NB4 (cell line): ENCODE results near the gene IDI2.

ENCODE experiments used
- DNase-seq: peaks from one replicate; pipeline ENCODE4 v3.0.0; 2010; ENCODE audit warnings: low read depth
- H3K4me3 ChIP-seq: one replicate; pipeline ENCODE4 v1.5.1; 2011; ENCODE audit warnings: mild to moderate bottlenecking, low read depth, low read length, moderate library complexity
- CTCF ChIP-seq: IDR thresholded peaks from one replicate; pipeline ENCODE4 v1.5.1; 2012; ENCODE audit warnings: low read depth, low read length
- MAX ChIP-seq: IDR thresholded peaks from 2 replicates; pipeline ENCODE4 v1.6.1; 2011; ENCODE audit warnings: low read depth, low read length
- MYC ChIP-seq: IDR thresholded peaks from 2 replicates; pipeline ENCODE4 v1.6.1; 2011; ENCODE audit warnings: low read depth, low read length
- POLR2A ChIP-seq: IDR thresholded peaks from 2 replicates; pipeline ENCODE4 v1.6.1; 2011; ENCODE audit warnings: mild to moderate bottlenecking; ENCODE audit not compliant: insufficient read length; ENCODE audit errors: extremely low read depth

IDI2 gene

GRCh38 chr10:1064964-1065247, 39.2 kb upstream of the IDI2 start:
- DNase-seq, result no peak

DNA sequence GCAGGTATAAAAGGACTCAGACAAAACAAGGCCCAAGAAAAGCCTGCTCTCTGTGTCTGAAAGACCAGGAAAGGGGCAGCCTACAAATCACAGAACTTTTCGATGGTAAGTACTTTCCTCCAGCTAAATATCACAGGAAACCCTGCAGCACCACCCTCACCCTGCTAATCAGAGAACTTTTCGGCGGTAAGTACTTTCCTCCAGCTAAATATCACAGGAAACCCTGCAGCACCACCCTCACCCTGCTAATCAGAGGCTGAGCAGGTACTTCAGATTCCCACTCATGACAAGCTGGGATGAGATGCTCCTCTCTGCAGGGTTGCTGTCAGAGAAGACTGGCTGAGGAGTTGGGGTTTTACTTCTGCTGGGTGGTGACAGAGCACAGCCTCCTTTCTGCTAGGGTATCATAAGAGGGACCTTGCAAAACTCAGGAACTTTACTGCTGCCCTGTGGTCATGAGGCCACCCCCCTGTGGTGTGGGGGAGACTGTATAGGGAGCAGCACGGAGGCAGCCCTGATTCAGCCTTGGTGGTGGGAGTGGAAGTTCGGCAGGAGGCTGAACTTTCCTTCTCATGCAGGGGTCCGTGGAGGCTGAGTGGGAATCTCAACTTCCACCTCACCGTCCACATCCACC, 37.7 kb upstream of the IDI2 start:
- peak; percentile 82 for DNase-seq
- TF ChIP-seq MAX (no peak), MYC (no peak), POLR2A (no peak), CTCF (no peak)
- no peak overlapping the region for H3K4me3 ChIP-seq

More at GRCh38 chr10:1064964-1065247, 39.2 kb upstream of the IDI2 start:
- TF ChIP-seq POLR2A, result no peak
- TF ChIP-seq CTCF, result no peak
- TF ChIP-seq MYC, result no peak
- no peak for TF ChIP-seq MAX
- no peak overlapping the region for H3K4me3 ChIP-seq

DNA sequence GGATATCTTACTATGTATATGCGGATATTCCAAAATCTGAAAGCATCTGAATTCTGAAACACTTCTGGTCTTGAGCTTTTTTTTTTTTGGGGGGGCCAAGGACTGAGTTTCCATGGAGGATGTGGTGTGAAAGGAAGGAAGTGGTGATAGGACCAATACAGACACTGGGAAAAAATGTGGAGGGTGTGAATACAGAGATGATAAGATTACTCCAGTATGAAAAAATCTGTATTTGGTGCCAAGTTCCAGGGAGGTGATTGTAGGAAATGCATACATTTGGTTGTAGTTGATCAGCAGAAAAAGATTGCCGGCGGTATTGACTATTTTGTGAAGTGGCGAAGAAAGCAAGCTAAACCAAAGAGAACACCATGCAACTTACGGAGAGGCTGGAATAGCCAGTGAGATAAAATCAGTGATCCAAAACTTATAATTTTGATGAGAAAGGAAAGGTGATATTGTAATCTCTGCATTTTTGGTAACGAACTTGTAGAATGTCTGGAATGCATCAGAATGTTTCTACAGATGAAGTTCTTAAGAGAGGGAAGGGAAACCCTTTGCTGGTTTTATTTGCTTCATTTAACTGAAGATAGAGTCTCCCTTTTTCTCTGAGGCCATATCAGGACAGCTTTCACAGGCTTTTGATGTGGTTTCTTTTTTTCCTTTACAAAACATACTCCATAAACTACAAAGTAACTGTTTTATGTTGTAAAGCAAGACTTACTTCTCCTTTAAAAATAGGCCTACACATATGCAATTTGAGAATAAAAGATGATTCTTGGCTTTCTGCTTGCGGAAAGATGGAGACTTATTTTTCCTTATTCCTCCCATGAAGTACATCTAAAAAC, 36.5 kb upstream of the IDI2 start:
- no peak for DNase-seq
- no peak overlapping the region for H3K4me3 ChIP-seq
- TF ChIP-seq MYC (no peak), MAX (no peak), POLR2A (no peak)

- no peak for DNase-seq
- no peak overlapping the region for H3K4me3 ChIP-seq
- TF ChIP-seq MYC, result no peak
- TF ChIP-seq MAX, result no peak
- TF ChIP-seq CTCF, result no peak
- TF ChIP-seq POLR2A, result no peak
Measured at GRCh38 chr10:1059902-1060301, 34.2 kb upstream of the IDI2 start.

DNA sequence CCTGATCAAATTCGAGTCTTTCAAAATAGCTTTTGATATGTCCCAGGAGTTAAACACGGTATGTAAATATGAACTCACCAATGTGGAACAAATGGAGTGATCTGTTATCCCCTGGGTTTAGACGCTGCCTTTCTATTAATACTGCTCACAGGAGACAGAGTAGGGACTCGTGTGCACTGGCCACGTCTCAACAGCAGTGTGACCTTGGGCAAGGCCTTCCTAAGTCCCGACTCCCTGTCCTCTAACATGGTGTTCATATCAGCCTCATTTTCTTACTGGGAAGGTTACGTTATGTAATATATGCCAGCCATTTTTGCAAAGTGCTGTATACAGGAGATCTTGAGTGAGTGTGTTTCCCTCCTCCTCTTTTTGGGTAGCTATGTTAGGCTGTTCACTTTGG, 32.4 kb upstream of the IDI2 start:
- no peak for DNase-seq
- H3K4me3 ChIP-seq, result peak overlapping the region; percentile 84
- TF ChIP-seq MAX (no peak), POLR2A (no peak), CTCF (no peak), MYC (no peak)

DNA sequence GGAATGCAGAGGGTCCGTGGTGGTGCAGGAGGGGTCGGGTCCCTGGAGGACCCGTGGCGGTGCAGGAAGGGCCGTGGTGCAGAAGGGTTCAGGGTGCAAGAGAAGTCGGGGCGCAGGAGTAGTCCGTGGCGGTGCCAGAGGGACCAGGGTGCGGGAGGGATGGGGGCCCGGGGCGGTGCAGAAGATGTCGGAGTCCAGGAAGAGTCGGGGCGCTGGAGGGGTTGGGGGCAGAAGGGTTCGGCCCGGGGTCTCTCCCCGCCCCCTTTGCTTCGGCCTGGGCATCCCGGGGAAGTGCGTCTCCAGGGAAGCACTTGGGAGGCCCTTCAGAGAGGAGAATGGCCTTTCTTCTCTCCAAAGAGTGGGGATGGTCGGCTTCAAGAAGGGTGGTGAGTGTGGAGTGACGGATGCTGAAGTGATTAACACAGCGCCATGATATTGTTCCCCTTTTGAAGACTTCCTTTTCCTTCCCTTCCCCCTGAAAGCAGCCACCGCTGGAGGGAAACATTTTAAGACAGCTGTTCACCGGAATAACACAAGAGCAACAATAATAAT, 31.5 kb upstream of the IDI2 start:
- TF ChIP-seq CTCF (no peak), MYC (no peak), MAX (no peak), POLR2A (no peak)
- H3K4me3 ChIP-seq, result peak overlapping the region; percentile 84
- DNase-seq, result peak; percentile 65
